ENCODE measurements around the gene JMJD7.

JMJD7 gene

DNA sequence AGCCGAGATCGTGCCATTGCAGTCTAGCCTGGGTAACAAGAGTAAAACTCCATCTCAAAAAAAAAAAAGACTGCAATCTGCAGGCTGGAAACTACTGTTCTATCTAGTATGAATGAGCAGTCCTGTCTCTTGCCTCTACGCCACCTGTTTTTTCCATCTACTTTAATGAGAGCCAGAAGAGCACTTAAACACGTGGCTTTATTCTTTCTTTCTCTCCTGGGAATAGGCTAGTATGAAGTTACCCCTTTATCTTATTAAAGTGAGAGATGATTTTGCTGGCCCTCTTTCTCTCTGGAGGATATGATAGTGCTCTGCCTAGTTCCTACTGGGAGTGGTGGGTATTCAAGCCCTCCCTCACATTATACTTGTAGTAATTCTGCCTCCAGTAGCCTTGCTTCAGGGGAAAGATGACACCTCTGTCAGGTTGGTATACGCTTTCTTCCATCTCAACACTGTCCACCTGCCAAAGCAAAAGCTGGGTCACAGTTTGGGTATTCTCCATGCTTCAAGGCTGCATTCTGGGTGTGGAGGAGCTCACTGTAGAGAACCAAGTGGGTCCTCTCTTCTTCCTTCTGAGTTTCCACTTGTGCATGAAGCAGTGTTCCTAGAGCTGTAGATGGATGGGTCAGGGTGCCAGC lies 35.8 kb upstream of the JMJD7 start:
- Histone ChIP-seq H3K4me1 (ENCODE audit: insufficient read depth, low read length) (peaks cover 34% of the 10 kb centered on the region), H3K9me3 (ENCODE audit: control insufficient read depth, insufficient read depth, low read length) (no peaks in the 10 kb centered on the region), H3K9ac (ENCODE audit: low read depth, low read length) (no peak overlapping the region), H3K36me3 (ENCODE audit: insufficient read depth, low read length) (no peaks in the 10 kb centered on the region)

- Histone ChIP-seq H3K9me3 (ENCODE audit: control insufficient read depth, insufficient read depth, low read length) (no peaks in the 10 kb centered on the region), H3K36me3 (ENCODE audit: insufficient read depth, low read length) (no peaks in the 10 kb centered on the region), H3K4me1 (ENCODE audit: insufficient read depth, low read length) (peaks cover 31% of the 10 kb centered on the region), H3K9ac (ENCODE audit: low read depth, low read length) (no peak overlapping the region)
Measured at GRCh38 chr15:41794081-41794480, 33.8 kb upstream of the JMJD7 start.

GRCh38 chr15:41795996-41796856 lies 31.7 kb upstream of the JMJD7 start:
- no peaks in the 10 kb centered on the region for H3K9me3 ChIP-seq (ENCODE audit: control insufficient read depth, insufficient read depth, low read length)
- H3K4me1 ChIP-seq (ENCODE audit: insufficient read depth, low read length): peaks cover 9% of the 10 kb centered on the region; the same call in 1 of the 2 replicates
- H3K36me3 ChIP-seq (ENCODE audit: insufficient read depth, low read length): no peaks in the 10 kb centered on the region
- no peak overlapping the region for H3K9ac ChIP-seq (ENCODE audit: low read depth, low read length)

DNA sequence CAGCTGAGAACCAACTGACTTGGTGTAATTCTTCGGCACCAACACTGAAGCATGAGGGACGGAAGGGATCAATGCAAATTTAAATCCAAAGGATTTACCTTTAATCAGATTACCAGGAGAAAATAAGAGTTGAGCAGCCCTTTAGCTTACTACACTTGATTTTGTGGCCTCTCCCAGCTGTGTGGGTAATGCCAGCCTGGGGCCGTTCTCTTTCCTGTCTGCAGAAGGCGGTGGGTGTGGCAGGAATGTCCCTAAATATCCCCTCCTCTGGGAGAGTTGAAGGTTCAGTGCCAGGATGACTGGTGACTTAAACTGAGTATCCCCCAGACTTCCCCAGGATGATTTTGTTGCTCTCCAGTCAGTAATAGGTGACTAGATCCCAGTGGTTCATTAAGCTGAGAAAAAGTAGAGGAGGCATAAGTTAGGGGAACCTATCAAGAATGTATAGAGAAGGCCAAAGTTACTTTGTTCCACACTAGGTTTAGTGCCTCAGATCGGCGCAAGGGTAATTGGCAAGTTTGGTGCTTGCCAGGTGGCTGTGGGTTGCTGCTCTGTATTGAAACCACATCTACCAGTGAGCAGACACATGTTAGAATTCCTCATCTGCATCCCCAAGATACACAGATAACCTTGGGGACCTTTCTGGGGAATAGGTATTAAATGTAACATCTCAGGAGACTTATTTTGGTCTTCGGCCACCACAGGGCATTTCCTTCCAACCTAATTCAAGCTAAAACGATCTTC lies 30.5 kb upstream of the JMJD7 start:
- Histone ChIP-seq H3K9me3 (ENCODE audit: control insufficient read depth, insufficient read depth, low read length) (peaks cover 3% of the 10 kb centered on the region; the same call in 1 of the 2 replicates), H3K9ac (ENCODE audit: low read depth, low read length) (no peak overlapping the region), H3K36me3 (ENCODE audit: insufficient read depth, low read length) (no peaks in the 10 kb centered on the region), H3K4me1 (ENCODE audit: insufficient read depth, low read length) (peaks cover 5% of the 10 kb centered on the region; the same call in 1 of the 2 replicates)

- Histone ChIP-seq H3K9ac (ENCODE audit: low read depth, low read length) (no peak overlapping the region), H3K36me3 (ENCODE audit: insufficient read depth, low read length) (no peaks in the 10 kb centered on the region), H3K4me1 (ENCODE audit: insufficient read depth, low read length) (peaks cover 5% of the 10 kb centered on the region; the same call in 1 of the 2 replicates), H3K9me3 (ENCODE audit: control insufficient read depth, insufficient read depth, low read length) (peaks cover 3% of the 10 kb centered on the region; the same call in 1 of the 2 replicates)
Measured at GRCh38 chr15:41798607-41799487, 29.0 kb upstream of the JMJD7 start.

GRCh38 chr15:41799488-41799805 lies 28.4 kb upstream of the JMJD7 start:
- Histone ChIP-seq H3K9me3 (ENCODE audit: control insufficient read depth, insufficient read depth, low read length) (peaks cover 3% of the 10 kb centered on the region; the same call in 1 of the 2 replicates), H3K36me3 (ENCODE audit: insufficient read depth, low read length) (no peaks in the 10 kb centered on the region), H3K9ac (ENCODE audit: low read depth, low read length) (no peak overlapping the region), H3K4me1 (ENCODE audit: insufficient read depth, low read length) (peaks cover 9% of the 10 kb centered on the region; the same call in 1 of the 2 replicates)

DNA sequence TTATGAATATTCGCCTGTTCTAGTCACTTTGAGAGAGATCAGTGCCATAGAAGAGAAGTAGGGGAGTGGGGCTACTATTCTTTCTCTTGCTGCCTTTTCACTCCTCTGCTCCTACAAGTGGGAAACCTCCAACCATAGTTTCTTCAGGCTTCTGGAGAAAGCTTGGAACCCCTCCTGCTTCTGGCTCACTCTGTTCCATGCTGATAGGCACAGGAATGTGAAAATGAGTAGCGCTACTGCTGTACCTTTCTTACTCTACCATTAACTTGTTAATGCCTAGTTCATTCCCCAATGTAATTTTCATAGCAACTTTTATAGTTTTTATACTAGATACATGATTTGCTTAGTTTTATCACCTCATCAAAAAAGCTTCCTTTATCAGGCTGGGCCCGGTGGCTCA lies 26.7 kb upstream of the JMJD7 start:
- no peaks in the 10 kb centered on the region for H3K36me3 ChIP-seq (ENCODE audit: insufficient read depth, low read length)
- peaks cover 3% of the 10 kb centered on the region; the same call in 1 of the 2 replicates for H3K9me3 ChIP-seq (ENCODE audit: control insufficient read depth, insufficient read depth, low read length)
- peaks cover 9% of the 10 kb centered on the region; the same call in 1 of the 2 replicates for H3K4me1 ChIP-seq (ENCODE audit: insufficient read depth, low read length)
- H3K9ac ChIP-seq (ENCODE audit: low read depth, low read length): no peak overlapping the region

GRCh38 chr15:41801850-41802455 lies 25.9 kb upstream of the JMJD7 start:
- Histone ChIP-seq H3K4me1 (ENCODE audit: insufficient read depth, low read length) (peaks cover 13% of the 10 kb centered on the region; the same call in 1 of the 2 replicates), H3K9me3 (ENCODE audit: control insufficient read depth, insufficient read depth, low read length) (peaks cover 3% of the 10 kb centered on the region; the same call in 1 of the 2 replicates), H3K36me3 (ENCODE audit: insufficient read depth, low read length) (no peaks in the 10 kb centered on the region), H3K9ac (ENCODE audit: low read depth, low read length) (no peak overlapping the region)

DNA sequence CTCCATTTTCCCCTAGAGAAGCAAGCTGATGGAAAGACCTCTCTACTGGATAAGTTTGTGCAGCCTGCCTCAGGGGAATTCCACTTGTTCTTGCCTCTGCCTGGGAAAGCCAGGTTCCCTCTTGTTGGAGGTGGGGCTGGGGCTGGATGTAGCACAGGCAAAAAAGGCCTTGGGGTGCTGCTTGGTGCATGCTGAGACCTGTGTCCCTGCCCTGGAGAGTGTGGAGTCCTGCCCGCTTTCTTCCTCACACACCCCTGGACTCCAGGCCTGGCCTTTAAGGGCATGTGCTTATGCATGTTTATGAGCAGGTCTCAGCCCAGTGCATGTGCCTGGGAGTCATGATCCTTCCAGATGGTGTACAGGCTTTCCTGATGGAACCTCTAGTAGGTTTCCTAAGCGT lies 23.5 kb upstream of the JMJD7 start:
- H3K9me3 ChIP-seq (ENCODE audit: control insufficient read depth, insufficient read depth, low read length): peaks cover 3% of the 10 kb centered on the region; the same call in 1 of the 2 replicates
- H3K9ac ChIP-seq (ENCODE audit: low read depth, low read length): no peak overlapping the region
- no peaks in the 10 kb centered on the region for H3K36me3 ChIP-seq (ENCODE audit: insufficient read depth, low read length)
- H3K4me1 ChIP-seq (ENCODE audit: insufficient read depth, low read length): peaks cover 14% of the 10 kb centered on the region

DNA sequence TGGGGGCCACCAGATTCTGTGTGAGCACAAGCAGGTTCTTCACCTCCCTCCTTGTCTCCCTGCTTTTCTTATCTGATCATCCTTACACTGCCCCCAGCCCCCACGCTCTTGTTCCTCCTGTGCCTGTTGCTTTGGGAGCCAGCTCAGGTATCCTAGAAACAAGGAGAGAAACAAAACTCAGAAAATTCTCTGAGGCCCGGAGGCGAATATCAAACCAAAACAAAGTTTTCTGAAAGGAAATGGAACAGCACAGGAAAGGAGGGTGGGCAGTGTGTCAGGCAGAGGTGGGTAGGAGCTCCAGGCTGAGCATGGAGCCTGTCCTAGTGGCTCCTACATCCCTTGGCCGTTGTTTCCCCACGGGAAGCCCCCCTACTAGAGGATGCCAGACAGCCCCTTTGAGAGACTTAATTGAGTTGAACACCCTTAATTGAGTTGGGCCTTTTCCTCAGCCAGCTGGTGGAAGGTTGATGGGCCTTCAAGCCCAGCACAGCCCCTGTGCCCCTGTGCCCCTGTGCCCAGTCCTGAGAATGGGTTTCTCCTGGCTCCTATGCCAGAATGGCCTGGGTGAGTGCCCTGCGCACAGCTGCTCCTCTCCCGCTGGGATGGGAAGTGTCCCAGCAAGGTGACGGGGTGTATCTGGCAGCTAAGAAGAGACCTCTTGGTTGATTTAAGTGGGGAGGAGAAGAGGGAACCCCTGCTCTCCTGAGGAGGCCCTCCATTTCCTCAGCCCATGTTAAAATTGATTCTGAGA lies 22.8 kb upstream of the JMJD7 start:
- Histone ChIP-seq H3K4me1 (ENCODE audit: insufficient read depth, low read length) (peaks cover 17% of the 10 kb centered on the region), H3K36me3 (ENCODE audit: insufficient read depth, low read length) (no peaks in the 10 kb centered on the region), H3K9ac (ENCODE audit: low read depth, low read length) (no peak overlapping the region), H3K9me3 (ENCODE audit: control insufficient read depth, insufficient read depth, low read length) (peaks cover 3% of the 10 kb centered on the region; the same call in 1 of the 2 replicates)

- H3K9me3 ChIP-seq (ENCODE audit: control insufficient read depth, insufficient read depth, low read length): peaks cover 3% of the 10 kb centered on the region; the same call in 1 of the 2 replicates
Measured at GRCh38 chr15:41805711-41806110, 22.2 kb upstream of the JMJD7 start.

GRCh38 chr15:41806291-41807181 lies 21.4 kb upstream of the JMJD7 start:
- H3K36me3 ChIP-seq (ENCODE audit: insufficient read depth, low read length): no peaks in the 10 kb centered on the region
- H3K4me1 ChIP-seq (ENCODE audit: insufficient read depth, low read length): peaks cover 22% of the 10 kb centered on the region
- H3K9me3 ChIP-seq (ENCODE audit: control insufficient read depth, insufficient read depth, low read length): peaks cover 3% of the 10 kb centered on the region; the same call in 1 of the 2 replicates
- no peak overlapping the region for H3K9ac ChIP-seq (ENCODE audit: low read depth, low read length)

More at GRCh38 chr15:41805711-41806110, 22.2 kb upstream of the JMJD7 start:
- Histone ChIP-seq H3K9ac (ENCODE audit: low read depth, low read length) (no peak overlapping the region), H3K36me3 (ENCODE audit: insufficient read depth, low read length) (no peaks in the 10 kb centered on the region), H3K4me1 (ENCODE audit: insufficient read depth, low read length) (peaks cover 17% of the 10 kb centered on the region)

Data from ES-I3 (cell line).